ENCODE results near the gene TNFAIP8. TPM values are rescaled to one million over a fixed set of nuclear protein-coding genes. Genes with fewer than 3 reads are reported as not detected.
"Not testable (repeated sequence)": the region's sequence is repeated elsewhere in the genome, so short reads cannot be mapped to it uniquely, and the experiment has no call there.

The TNFAIP8 gene
- total RNA-seq, 2 experiments from 2014 or later: 106 to 114 TPM

DNA sequence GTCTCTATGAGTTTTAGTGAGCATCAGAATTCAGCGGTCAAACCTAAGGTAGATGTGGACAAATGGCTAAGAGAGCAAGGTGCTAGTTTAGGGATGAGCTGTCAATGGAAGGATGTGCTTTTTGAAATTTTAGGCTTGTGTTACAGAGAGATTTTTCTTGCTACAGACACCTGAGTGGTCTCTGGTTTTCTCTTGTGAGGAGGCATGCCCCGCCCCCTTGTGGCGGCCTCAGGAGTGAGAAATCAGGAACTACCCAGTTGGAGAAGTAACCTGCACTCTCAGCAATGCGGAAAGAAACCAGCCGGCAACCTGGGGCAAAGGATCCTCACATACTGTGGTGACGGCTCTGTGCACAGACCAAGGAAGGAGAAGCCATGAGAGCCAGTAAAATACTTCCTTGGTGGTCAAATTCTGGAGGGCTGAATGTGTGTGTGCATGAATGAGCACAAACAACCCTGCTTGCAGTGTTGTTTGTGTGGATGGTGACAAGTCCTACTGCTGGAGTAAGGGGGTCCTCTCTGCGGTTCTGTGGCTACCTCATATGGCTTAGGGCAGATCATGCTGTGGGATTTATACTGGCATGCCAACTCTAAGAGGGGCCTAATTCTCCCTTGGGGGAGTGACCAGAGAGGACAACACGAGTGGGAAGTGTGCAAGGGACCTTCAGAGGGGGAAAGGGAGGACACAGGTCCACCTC is 79.8 kb downstream of the TNFAIP8 start:
- H3K27ac ChIP-seq (ENCODE audit: low read depth in 1 of 2, low read length in 2 of 2): no peak overlapping the region
- ChIA-PET POLR2A (interaction anchor here (1.6 kb wide), 1 partner anchor 447 kb away, joined by 6 read pairs; the partner anchor contains the start of gene DTWD2), CTCF (interaction anchor here (0.6 to 1.4 kb wide), 6 partner anchors 10 to 448 kb away, joined by 3 to 8 read pairs (median 3); partner anchors contain the start of gene DTWD2)
- Mint-ChIP-seq H3K4me1 (ENCODE audit: low read depth) (peaks cover 7% of the 10 kb centered on the region), H3K36me3 (ENCODE audit: low read depth) (no peaks in the 10 kb centered on the region), H3K27ac (no peak overlapping the region), H3K4me3 (no peak overlapping the region), H3K27me3 (peaks cover 49% of the 10 kb centered on the region), H3K9me3 (no peaks in the 10 kb centered on the region)
- peaks cover 10% of the 10 kb centered on the region for H3K4me1 ChIP-seq (ENCODE audit: insufficient read depth, low read length)
- H3K9me3 ChIP-seq (ENCODE audit: control insufficient read depth in 1 of 2, insufficient read depth in 1 of 2, low read length in 2 of 2): peaks cover 0 to 5% of the 10 kb centered on the region in 2 experiments
- no peaks in the 10 kb centered on the region for H3K36me3 ChIP-seq (ENCODE audit: insufficient read depth, low read length)
- no peak overlapping the region for H3K4me3 ChIP-seq (ENCODE audit: low read length)
- peak; percentile 58 to 82 (median 67) for DNase-seq
- peak; percentile 83 for ATAC-seq (ENCODE audit: poor library complexity)
- TF ChIP-seq, protein P1, sequence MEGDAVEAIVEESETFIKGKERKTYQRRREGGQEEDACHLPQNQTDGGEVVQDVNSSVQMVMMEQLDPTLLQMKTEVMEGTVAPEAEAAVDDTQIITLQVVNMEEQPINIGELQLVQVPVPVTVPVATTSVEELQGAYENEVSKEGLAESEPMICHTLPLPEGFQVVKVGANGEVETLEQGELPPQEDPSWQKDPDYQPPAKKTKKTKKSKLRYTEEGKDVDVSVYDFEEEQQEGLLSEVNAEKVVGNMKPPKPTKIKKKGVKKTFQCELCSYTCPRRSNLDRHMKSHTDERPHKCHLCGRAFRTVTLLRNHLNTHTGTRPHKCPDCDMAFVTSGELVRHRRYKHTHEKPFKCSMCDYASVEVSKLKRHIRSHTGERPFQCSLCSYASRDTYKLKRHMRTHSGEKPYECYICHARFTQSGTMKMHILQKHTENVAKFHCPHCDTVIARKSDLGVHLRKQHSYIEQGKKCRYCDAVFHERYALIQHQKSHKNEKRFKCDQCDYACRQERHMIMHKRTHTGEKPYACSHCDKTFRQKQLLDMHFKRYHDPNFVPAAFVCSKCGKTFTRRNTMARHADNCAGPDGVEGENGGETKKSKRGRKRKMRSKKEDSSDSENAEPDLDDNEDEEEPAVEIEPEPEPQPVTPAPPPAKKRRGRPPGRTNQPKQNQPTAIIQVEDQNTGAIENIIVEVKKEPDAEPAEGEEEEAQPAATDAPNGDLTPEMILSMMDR (IDR thresholded peaks at IDR 0.05): peak; percentile 65
- peaks cover 0 to 5% of the 10 kb centered on the region in 2 experiments for H3K27me3 ChIP-seq (ENCODE audit: control insufficient read depth in 1 of 2, insufficient read depth in 2 of 2, low read length in 2 of 2)
- intact Hi-C loops (cut with DNase I, micrococcal nuclease): loop anchor here (1.0 to 5.0 kb wide), 4 partner anchors 413 to 448 kb away; partner anchors contain the start of gene DTWD2 (in 2 of the 2)

DNA sequence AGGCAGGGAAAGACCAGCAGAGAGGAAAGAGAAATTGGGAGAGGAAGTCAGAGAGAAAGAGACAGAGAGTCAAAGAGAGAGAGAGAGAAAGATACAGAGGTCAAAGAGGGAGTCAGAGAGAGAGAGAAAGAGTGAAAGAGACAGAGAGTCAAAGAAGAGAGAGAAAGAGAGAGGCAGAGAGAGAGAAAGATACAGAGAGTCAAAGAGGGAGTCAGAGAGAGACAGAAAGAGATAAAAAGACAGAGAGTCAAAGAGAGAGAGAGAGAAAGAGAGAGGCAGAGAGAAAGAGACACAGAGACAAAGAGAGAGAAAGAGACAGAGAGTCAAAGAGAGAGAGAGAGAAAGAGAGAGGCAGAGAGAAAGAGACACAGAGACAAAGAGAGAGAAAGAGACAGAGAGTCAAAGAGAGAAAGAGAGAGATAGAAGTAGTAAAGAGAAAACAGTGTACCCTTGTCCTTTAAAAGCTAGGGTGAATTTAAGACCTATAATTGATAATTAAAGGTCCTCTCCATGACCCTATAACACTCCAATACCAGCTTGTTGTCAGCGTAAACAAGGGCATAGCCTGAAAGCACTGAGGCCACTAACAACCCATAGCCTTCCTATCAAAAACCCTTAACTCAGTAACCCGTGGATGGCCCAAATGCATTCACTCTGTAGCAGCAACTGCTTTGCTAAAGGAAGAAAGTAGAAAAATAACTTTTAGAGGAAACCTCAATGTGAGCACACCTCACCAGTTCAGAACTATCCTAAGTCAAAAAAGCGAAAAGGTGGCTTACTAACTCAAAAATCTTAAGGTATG is 82.2 kb downstream of the TNFAIP8 start:
- H3K36me3 Mint-ChIP-seq (ENCODE audit: low read depth); H3K9me3 ChIP-seq (ENCODE audit: control insufficient read depth in 1 of 2, insufficient read depth in 1 of 2, low read length in 2 of 2); H3K27me3 ChIP-seq (ENCODE audit: control insufficient read depth in 1 of 2, insufficient read depth in 2 of 2, low read length in 2 of 2); H3K27ac ChIP-seq (ENCODE audit: low read depth in 1 of 2, low read length in 2 of 2); ATAC-seq (ENCODE audit: poor library complexity); H3K4me1 ChIP-seq (ENCODE audit: insufficient read depth, low read length); H3K4me1 Mint-ChIP-seq (ENCODE audit: low read depth); H3K4me3 Mint-ChIP-seq; H3K27ac Mint-ChIP-seq; DNase-seq; CTCF ChIA-PET; H3K4me3 ChIP-seq (ENCODE audit: low read length); H3K9me3 Mint-ChIP-seq; H3K36me3 ChIP-seq (ENCODE audit: insufficient read depth, low read length): not testable (repeated sequence)
- peaks cover 54% of the 10 kb centered on the region for H3K27me3 Mint-ChIP-seq
- intact Hi-C loops (cut with DNase I, micrococcal nuclease): loop anchor here in 1 of 2 experiments (5.0 kb wide), 1 partner anchor 451 kb away; the partner anchor contains the start of gene DTWD2
- POLR2A ChIA-PET: interaction anchor here (0.6 kb wide), 1 partner anchor 197 kb away, joined by 3 read pairs; no protein-coding TSS in a partner anchor

DNA sequence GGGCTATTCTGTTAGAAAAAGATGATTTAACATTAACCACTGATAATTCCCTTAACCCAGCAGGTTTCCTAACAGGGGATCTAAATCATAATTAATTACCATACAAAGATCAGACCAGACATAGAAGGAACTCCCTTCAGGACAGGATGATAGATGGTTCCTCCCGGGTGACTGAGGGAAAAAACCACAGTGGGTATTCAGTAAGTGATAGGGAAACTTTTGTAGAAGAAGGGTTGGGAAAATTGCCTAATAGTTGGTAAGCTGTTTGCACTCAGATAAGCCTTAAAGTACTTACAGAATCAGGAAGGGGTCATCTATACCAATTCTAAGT is 82.7 kb downstream of the TNFAIP8 start:
- H3K9me3 Mint-ChIP-seq; DNase-seq; ATAC-seq (ENCODE audit: poor library complexity); H3K4me3 Mint-ChIP-seq; H3K9me3 ChIP-seq (ENCODE audit: control insufficient read depth in 1 of 2, insufficient read depth in 1 of 2, low read length in 2 of 2); H3K4me1 ChIP-seq (ENCODE audit: insufficient read depth, low read length); CTCF ChIA-PET; H3K4me1 Mint-ChIP-seq (ENCODE audit: low read depth); H3K27ac Mint-ChIP-seq; H3K36me3 ChIP-seq (ENCODE audit: insufficient read depth, low read length); POLR2A ChIA-PET; H3K4me3 ChIP-seq (ENCODE audit: low read length); H3K27ac ChIP-seq (ENCODE audit: low read depth in 1 of 2, low read length in 2 of 2); H3K36me3 Mint-ChIP-seq (ENCODE audit: low read depth); H3K27me3 ChIP-seq (ENCODE audit: control insufficient read depth in 1 of 2, insufficient read depth in 2 of 2, low read length in 2 of 2): not testable (repeated sequence)
- H3K27me3 Mint-ChIP-seq: peaks cover 54% of the 10 kb centered on the region
- intact Hi-C loops (cut with DNase I, micrococcal nuclease): loop anchor here in 1 of 2 experiments (5.0 kb wide), 1 partner anchor 451 kb away; the partner anchor contains the start of gene DTWD2

All from CD4-positive, alpha-beta T cell (primary cell).